ENCODE results near the gene C9orf153.
A peak's percentile ranks its signal among the peaks of the same experiment; 100 is the strongest.

Gene C9orf153

DNA sequence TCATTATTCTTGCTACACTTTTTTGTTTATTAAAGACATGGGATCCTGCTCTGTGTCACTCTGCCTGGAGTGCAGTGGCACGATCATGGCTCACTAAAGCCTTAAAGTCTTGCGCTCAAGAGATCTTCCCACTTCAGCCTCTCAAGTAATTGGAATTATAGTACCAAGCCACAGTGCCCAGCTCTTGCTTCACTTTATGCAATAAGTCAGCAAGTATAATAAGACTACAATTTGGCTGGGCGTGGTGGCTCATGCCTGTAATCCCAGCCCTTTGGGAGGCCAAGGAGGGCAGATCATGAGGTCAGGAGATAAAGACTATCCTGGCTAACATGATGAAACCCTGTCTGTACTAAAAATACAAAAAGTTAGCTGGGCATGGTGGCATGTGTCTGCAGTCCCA is 5.9 kb downstream of the C9orf153 start:
- DNase-seq (ENCODE audit: extremely low spot score) = no peak
- CTCF ChIA-PET = no interaction called here
- POLR2A ChIA-PET = no interaction called here
- TF ChIP-seq, protein P1, sequence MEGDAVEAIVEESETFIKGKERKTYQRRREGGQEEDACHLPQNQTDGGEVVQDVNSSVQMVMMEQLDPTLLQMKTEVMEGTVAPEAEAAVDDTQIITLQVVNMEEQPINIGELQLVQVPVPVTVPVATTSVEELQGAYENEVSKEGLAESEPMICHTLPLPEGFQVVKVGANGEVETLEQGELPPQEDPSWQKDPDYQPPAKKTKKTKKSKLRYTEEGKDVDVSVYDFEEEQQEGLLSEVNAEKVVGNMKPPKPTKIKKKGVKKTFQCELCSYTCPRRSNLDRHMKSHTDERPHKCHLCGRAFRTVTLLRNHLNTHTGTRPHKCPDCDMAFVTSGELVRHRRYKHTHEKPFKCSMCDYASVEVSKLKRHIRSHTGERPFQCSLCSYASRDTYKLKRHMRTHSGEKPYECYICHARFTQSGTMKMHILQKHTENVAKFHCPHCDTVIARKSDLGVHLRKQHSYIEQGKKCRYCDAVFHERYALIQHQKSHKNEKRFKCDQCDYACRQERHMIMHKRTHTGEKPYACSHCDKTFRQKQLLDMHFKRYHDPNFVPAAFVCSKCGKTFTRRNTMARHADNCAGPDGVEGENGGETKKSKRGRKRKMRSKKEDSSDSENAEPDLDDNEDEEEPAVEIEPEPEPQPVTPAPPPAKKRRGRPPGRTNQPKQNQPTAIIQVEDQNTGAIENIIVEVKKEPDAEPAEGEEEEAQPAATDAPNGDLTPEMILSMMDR (IDR thresholded peaks at IDR 0.05; ENCODE audit: control extremely low read depth, extremely low read depth, low read depth, missing control alignments) = no peak

DNA sequence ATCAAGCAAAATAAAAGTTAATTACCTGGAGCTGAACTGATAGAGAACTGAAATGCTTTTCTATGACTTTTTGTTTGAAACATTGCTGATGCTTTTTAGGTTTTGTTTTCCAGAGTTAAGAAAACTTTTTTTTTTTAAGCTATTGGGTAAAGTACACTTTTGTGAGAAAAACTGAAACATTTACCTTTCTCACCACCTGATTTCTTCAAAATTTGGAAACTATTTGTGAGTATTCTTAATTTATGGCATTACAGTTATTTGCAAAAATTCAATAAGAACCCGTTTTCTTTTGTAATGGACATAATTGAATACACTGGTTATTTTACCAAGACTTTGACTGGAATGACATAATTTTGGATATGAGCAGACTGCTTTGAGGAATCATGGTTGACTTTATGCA is 6.6 kb downstream of the C9orf153 start:
- ChIA-PET POLR2A (no interaction called here), CTCF (no interaction called here)
- TF ChIP-seq, protein P1 (IDR thresholded peaks at IDR 0.05; ENCODE audit: control extremely low read depth, extremely low read depth, low read depth, missing control alignments) = no peak
- DNase-seq (ENCODE audit: extremely low spot score) = no peak

DNA sequence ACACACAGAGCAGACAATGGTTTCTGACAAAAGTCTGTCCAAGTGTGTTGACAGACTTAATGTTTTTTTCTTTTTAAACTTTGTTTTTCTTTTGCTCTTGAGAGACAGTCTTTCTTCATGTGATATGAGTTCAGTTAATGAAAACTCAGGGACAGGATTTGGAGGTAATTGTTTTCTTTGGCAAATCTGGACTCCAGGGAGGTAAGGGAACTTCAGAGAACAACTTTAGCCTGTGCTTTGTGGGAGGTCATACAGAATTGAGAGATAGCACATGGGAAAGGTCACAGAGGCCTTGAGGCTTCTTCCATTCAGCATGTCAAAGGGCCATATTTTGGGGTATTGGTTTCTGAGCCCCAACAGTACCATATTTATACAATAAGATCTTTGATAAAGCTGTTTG is 9.3 kb downstream of the C9orf153 start:
- ChIA-PET POLR2A (no interaction called here), CTCF (interaction anchor here (1.2 to 3.7 kb wide), 2 partner anchors 10 to 48 kb away, joined by 5 to 22 read pairs; no protein-coding TSS in a partner anchor)
- no peak for DNase-seq (ENCODE audit: extremely low spot score)
- TF ChIP-seq, protein P1 (IDR thresholded peaks at IDR 0.05; ENCODE audit: control extremely low read depth, extremely low read depth, low read depth, missing control alignments) = no peak

DNA sequence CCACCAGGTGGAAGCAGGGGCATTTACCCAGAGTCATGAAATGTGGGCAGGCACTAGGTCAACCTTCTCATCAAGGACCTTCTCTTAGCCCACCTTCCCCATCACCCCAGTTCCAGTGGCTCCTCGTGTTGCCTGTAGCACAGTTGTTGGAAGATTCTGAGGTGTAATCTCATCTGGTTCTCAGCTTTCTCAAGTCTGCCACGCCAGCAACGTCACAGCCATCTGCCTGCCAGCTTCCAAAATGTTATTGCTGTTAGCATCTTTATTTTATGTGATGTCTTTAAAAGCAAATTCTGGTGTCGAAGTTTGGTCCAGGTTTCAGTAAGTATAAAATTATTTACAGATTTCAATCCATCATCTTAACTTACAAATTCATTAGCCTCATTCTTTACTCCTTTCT is 10.7 kb downstream of the C9orf153 start:
- TF ChIP-seq, protein P1 (IDR thresholded peaks at IDR 0.05; ENCODE audit: control extremely low read depth, extremely low read depth, low read depth, missing control alignments) = no peak
- no peak for DNase-seq (ENCODE audit: extremely low spot score)
- CTCF ChIA-PET = interaction anchor here (1.1 to 3.7 kb wide), 2 partner anchors 9 to 47 kb away, joined by 3 to 22 read pairs; no protein-coding TSS in a partner anchor
- POLR2A ChIA-PET = no interaction called here

DNA sequence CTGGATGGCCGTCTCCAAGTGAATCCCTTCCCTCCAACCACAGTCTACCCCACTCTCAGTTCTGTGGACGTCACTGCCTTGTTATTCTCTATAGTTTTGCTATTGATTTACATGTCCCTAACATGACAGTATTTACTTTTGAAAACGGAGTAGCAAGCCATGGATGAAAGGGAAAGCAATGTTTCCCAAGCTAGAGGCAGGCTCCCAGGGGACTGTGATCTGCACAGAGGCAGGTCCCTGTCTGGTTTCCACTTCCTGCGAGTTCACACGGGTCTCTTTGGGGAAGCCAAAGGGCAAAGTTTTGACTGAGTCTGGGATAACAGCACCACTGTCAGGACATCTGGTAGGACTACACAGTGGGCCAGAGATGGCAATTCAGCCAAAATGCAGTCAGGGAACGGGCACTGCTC is 12.7 kb downstream of the C9orf153 start:
- peak; percentile 45 for DNase-seq (ENCODE audit: extremely low spot score)
- POLR2A ChIA-PET = no interaction called here
- TF ChIP-seq, protein P1 (IDR thresholded peaks at IDR 0.05; ENCODE audit: control extremely low read depth, extremely low read depth, low read depth, missing control alignments) = peak; percentile 50
- CTCF ChIA-PET = interaction anchor here (0.9 to 3.7 kb wide), 5 partner anchors 15 to 636 kb away, joined by 3 to 22 read pairs (median 3); no protein-coding TSS in a partner anchor

DNA sequence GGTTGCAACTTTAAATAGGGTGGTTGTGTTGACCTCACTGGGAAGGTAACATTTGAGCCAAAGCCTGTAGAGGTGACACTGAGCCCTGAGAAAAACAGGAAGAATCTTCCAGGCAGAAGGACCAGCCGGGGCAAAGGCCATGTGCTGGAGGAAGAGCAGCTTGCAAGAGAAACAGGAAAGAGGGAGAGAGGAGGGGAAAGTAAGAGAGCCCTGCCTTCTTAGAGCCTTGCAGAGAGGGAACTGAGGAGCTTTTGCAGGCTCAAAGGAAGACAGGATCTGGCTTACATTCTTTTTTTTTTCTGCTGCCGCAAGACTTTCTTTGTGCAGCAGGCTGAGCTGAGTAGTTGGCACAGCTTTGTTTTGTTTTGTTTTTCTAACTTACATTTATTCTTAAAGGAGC is 17.4 kb downstream of the C9orf153 start:
- TF ChIP-seq, protein P1 (IDR thresholded peaks at IDR 0.05; ENCODE audit: control extremely low read depth, extremely low read depth, low read depth, missing control alignments) = no peak
- DNase-seq (ENCODE audit: extremely low spot score) = no peak
- POLR2A ChIA-PET = no interaction called here
- CTCF ChIA-PET = interaction anchor here (0.7 to 3.6 kb wide), 4 partner anchors 13 to 39 kb away, joined by 3 to 22 read pairs (median 3); no protein-coding TSS in a partner anchor
